ENCODE data around the gene HOXC10.

HOXC10 gene

DNA sequence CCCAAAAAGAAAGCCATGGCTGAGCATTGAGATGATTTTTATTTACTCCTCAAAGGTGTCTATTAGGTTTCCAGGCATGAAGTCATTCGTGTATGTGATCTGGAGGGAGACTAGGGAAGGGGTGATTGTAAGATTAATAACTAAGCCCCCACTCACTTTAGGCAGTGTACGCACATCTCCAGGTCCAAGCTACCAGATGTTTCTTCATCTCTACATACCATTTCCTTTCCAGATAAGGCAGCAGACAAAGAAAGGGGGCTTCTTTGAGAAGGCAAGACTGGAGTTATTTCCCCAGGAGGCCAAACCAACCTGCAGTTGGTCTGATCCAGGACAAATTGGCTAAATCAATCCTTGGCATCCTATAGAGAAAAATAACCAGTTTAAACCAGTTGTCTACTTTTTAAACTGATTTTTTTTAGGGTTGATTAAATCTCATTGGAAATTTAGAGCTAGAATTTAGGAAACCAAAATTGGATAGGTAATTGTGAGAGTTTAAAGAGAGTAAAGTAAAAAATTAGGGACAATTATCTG lies 42.4 kb upstream of the HOXC10 start:
- Histone ChIP-seq H3K9me3 (ENCODE audit: control insufficient read depth in 1 of 2, low read length in 2 of 2) (no peaks in the 10 kb centered on the region), H3K36me3 (ENCODE audit: control insufficient read depth in 1 of 2, insufficient read depth in 2 of 2, low read length in 2 of 2) (no peaks in the 10 kb centered on the region), H3K27me3 (ENCODE audit: low read depth, low read length) (peaks cover 73% of the 10 kb centered on the region), H3K27ac (ENCODE audit: low read length) (no peak overlapping the region), H3K4me3 (ENCODE audit: low read depth in 1 of 2, low read length in 2 of 2) (no peak overlapping the region), H3K4me1 (ENCODE audit: control insufficient read depth in 1 of 2, insufficient read depth in 2 of 2, low read length in 2 of 2) (peaks cover 0 to 18% of the 10 kb centered on the region in 2 donors)

DNA sequence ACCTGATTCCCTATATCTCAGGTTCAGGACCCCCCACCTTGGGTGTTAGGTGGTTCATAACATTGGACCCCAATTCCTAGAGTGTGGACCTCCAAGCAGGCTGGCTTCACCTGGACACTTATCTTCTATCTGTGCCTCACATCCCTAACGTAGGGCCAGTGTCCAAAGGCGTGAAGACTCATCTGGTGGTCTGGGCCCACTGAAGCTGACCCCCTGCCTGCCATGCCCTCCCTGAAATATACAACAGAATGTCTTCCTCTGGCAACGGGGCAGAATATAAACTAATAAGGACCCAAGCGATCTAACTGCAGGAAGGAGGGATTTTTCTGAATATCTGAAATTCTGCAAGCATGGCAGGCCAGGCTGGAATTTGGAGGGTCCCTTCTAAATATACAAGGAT lies 40.7 kb upstream of the HOXC10 start:
- Histone ChIP-seq H3K9me3 (ENCODE audit: control insufficient read depth in 1 of 2, low read length in 2 of 2) (no peaks in the 10 kb centered on the region), H3K4me3 (ENCODE audit: low read depth in 1 of 2, low read length in 2 of 2) (no peak overlapping the region), H3K36me3 (ENCODE audit: control insufficient read depth in 1 of 2, insufficient read depth in 2 of 2, low read length in 2 of 2) (no peaks in the 10 kb centered on the region), H3K4me1 (ENCODE audit: control insufficient read depth in 1 of 2, insufficient read depth in 2 of 2, low read length in 2 of 2) (peaks cover 0 to 7% of the 10 kb centered on the region in 2 donors), H3K27me3 (ENCODE audit: low read depth, low read length) (peaks cover 73% of the 10 kb centered on the region), H3K27ac (ENCODE audit: low read length) (no peak overlapping the region)

DNA sequence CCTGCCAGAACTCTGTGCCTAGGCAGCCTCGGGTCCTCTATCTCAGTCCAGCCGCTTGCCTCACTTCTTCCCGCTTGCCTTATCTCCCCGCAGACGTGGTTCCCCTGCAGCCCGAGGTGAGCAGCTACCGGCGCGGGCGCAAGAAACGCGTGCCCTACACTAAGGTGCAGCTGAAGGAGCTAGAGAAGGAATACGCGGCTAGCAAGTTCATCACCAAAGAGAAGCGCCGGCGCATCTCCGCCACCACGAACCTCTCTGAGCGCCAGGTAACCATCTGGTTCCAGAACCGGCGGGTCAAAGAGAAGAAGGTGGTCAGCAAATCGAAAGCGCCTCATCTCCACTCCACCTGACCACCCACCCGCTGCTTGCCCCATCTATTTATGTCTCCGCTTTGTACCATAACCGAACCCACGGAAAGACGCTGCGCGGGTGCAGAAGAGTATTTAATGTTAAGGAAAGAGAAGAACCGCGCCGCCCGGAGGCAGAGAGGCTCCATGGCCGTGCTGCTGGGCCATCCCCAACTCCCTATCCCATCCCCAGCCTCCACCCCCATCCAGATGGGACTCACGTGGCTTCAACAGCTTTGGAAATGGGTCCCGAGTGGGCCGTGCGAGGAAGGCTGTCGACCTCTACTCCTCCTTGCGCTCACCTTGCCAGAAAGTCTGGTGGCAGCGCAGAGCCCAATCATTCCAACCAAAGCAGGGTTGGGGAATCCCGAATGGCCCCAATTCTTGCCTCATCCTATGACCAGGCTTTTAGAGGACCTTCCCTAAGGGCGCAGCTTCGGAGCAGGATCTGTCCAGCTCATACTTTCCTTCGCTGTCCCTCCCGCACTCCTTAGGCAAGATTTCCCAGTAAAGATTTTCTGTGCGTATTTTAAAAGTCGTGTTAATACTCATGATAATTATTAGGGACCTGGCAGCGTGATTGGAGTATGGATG lies 39.8 kb upstream of the HOXC10 start:
- H3K27me3 ChIP-seq (ENCODE audit: low read depth, low read length) = peaks cover 76% of the 10 kb centered on the region
- H3K9me3 ChIP-seq (ENCODE audit: control insufficient read depth in 1 of 2, low read length in 2 of 2) = no peaks in the 10 kb centered on the region
- H3K36me3 ChIP-seq (ENCODE audit: control insufficient read depth in 1 of 2, insufficient read depth in 2 of 2, low read length in 2 of 2) = no peaks in the 10 kb centered on the region
- no peak overlapping the region for H3K27ac ChIP-seq (ENCODE audit: low read length)
- H3K4me1 ChIP-seq (ENCODE audit: control insufficient read depth in 1 of 2, insufficient read depth in 2 of 2, low read length in 2 of 2) = peaks cover 0 to 5% of the 10 kb centered on the region in 2 donors
- no peak overlapping the region for H3K4me3 ChIP-seq (ENCODE audit: low read depth in 1 of 2, low read length in 2 of 2)

DNA sequence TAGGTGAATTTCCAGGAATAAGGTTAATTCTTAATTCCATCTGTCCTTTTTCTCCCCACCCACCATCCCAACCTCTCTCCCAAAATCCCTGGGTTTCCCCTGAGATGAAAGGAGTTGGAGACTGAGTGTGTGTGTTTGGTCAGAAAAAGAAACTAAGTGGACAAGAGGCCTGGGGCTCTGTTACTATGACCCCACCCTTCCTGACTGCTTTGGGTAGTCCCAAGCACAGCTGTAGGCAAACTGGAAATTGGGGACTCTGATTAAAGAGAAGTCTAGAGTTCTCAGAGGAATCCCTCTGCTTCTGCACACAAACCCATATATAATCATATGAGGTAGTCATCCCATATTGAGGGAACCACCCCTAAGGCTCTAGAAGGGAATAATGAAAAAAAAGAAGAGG lies 37.2 kb upstream of the HOXC10 start:
- H3K27ac ChIP-seq (ENCODE audit: low read length) = no peak overlapping the region
- peaks cover 86% of the 10 kb centered on the region for H3K27me3 ChIP-seq (ENCODE audit: low read depth, low read length)
- H3K36me3 ChIP-seq (ENCODE audit: control insufficient read depth in 1 of 2, insufficient read depth in 2 of 2, low read length in 2 of 2) = no peaks in the 10 kb centered on the region
- H3K9me3 ChIP-seq (ENCODE audit: control insufficient read depth in 1 of 2, low read length in 2 of 2) = no peaks in the 10 kb centered on the region
- peaks cover 0 to 18% of the 10 kb centered on the region in 2 donors for H3K4me1 ChIP-seq (ENCODE audit: control insufficient read depth in 1 of 2, insufficient read depth in 2 of 2, low read length in 2 of 2)
- no peak overlapping the region for H3K4me3 ChIP-seq (ENCODE audit: low read depth in 1 of 2, low read length in 2 of 2)

DNA sequence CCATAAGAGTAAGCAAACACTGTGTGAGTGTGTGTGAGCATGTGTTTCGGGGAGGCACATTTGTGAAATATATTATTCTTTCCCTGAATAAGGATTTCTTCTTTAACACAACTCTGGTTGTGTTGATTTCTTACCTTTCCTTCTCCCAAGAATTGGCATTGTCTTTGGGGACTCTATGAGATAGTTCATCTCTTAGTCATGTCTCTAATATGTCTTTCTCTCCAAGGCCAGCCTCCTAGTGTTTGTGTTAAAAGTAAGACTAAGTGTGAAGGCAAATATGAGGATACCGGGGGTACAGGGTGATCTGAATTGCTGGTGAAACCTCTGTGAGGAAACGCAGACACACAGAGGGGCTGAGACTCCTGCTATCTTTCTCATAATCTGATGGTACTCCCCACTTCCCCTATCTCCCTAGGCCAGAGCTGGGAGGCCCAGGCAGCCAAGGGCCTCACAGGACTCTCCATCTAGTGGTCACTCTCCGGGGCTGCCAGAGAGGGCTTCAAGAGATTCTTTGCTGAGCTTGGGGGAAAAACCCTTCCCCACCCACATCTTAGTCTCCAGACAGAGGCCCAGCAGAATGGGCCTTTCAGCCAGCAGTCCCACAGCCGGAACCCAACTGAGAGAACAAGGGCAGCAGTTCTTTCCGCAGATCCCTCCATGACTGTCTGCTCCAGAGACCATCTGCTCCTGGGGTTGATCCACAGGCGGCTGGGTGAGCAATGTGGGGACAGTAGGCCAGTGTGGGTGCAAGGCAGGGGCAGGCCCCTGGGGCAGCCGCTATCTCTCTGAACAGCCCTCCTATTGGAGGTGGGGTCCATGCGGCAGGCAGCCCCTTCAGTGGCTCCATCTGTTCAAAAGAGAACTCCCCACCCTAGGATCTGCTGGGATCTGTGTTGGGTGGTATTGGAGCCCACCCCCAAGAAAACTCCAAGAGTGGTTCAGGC lies 36.0 kb upstream of the HOXC10 start:
- H3K9me3 ChIP-seq (ENCODE audit: control insufficient read depth in 1 of 2, low read length in 2 of 2) = peaks cover 0 to 3% of the 10 kb centered on the region in 2 donors
- H3K4me3 ChIP-seq (ENCODE audit: low read depth in 1 of 2, low read length in 2 of 2) = no peak overlapping the region
- no peak overlapping the region for H3K27ac ChIP-seq (ENCODE audit: low read length)
- H3K4me1 ChIP-seq (ENCODE audit: control insufficient read depth in 1 of 2, insufficient read depth in 2 of 2, low read length in 2 of 2) = peaks cover 0 to 18% of the 10 kb centered on the region in 2 donors
- no peaks in the 10 kb centered on the region for H3K36me3 ChIP-seq (ENCODE audit: control insufficient read depth in 1 of 2, insufficient read depth in 2 of 2, low read length in 2 of 2)
- peaks cover 91% of the 10 kb centered on the region for H3K27me3 ChIP-seq (ENCODE audit: low read depth, low read length)

DNA sequence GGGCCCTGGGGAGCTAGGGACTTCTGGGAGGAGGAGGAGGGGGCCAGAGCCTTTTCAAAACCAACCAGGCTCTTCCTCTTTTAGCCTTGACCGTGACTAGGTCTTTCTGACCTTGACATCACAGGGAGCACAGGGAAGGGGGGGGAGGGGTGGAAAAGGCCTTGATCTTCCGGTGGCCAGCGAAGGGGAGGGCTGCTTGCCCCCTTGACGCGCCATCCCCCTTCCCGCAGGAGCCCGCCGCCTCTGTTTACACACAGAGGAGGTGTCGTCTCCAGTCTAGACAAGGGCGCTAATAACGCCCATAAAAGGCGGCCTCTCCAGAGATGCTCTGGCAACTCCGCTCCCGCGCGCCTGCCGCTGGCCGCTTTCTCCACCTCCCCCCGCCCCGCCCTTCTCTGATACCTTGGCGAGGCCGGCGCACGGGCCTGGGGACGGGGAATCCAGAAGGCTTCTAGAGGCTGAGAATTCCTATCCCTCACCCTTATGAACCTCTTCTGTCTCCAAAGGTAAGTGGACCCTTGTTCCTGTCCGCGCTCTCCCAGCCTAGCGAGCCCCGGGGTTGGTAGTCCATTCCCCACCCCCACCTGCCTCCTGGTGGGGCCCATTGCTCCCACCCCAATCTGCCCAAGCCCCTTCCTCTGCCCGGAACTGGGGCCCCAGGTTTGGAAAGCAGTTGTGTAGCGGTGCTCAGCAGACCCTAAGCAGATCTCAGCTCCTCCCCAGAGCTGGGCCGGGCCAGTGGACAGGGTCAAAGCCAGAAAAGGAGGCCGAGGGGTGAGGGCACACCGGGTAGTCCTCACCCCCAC lies 35.1 kb upstream of the HOXC10 start:
- H3K4me3 ChIP-seq (ENCODE audit: low read depth in 1 of 2, low read length in 2 of 2) = no peak overlapping the region
- no peaks in the 10 kb centered on the region for H3K36me3 ChIP-seq (ENCODE audit: control insufficient read depth in 1 of 2, insufficient read depth in 2 of 2, low read length in 2 of 2)
- peaks cover 0 to 5% of the 10 kb centered on the region in 2 donors for H3K9me3 ChIP-seq (ENCODE audit: control insufficient read depth in 1 of 2, low read length in 2 of 2)
- H3K27me3 ChIP-seq (ENCODE audit: low read depth, low read length) = peaks cover 91% of the 10 kb centered on the region
- H3K27ac ChIP-seq (ENCODE audit: low read length) = no peak overlapping the region
- H3K4me1 ChIP-seq (ENCODE audit: control insufficient read depth in 1 of 2, insufficient read depth in 2 of 2, low read length in 2 of 2) = peaks cover 0 to 22% of the 10 kb centered on the region in 2 donors

DNA sequence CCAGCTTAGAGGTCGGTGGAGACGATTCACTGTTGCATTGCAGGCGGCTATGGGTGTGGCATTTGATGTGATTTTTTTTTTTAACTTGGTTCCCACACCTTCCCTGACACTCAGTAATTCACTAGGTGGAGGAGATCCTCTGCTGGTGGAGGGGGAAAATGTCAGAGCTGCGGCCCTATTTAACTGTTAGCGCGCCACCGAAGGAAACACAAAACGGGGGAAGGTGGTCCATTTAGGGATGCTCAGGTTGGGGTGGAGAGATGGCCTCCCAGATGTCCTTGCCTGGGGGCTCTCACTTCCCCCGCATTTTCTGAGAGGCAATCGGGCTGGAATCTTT lies 34.5 kb upstream of the HOXC10 start:
- Histone ChIP-seq H3K4me3 (ENCODE audit: low read depth in 1 of 2, low read length in 2 of 2) (no peak overlapping the region), H3K9me3 (ENCODE audit: control insufficient read depth in 1 of 2, low read length in 2 of 2) (peaks cover 0 to 5% of the 10 kb centered on the region in 2 donors), H3K4me1 (ENCODE audit: control insufficient read depth in 1 of 2, insufficient read depth in 2 of 2, low read length in 2 of 2) (peaks cover 0 to 21% of the 10 kb centered on the region in 2 donors), H3K36me3 (ENCODE audit: control insufficient read depth in 1 of 2, insufficient read depth in 2 of 2, low read length in 2 of 2) (no peaks in the 10 kb centered on the region), H3K27me3 (ENCODE audit: low read depth, low read length) (peaks cover 90% of the 10 kb centered on the region), H3K27ac (ENCODE audit: low read length) (no peak overlapping the region)

DNA sequence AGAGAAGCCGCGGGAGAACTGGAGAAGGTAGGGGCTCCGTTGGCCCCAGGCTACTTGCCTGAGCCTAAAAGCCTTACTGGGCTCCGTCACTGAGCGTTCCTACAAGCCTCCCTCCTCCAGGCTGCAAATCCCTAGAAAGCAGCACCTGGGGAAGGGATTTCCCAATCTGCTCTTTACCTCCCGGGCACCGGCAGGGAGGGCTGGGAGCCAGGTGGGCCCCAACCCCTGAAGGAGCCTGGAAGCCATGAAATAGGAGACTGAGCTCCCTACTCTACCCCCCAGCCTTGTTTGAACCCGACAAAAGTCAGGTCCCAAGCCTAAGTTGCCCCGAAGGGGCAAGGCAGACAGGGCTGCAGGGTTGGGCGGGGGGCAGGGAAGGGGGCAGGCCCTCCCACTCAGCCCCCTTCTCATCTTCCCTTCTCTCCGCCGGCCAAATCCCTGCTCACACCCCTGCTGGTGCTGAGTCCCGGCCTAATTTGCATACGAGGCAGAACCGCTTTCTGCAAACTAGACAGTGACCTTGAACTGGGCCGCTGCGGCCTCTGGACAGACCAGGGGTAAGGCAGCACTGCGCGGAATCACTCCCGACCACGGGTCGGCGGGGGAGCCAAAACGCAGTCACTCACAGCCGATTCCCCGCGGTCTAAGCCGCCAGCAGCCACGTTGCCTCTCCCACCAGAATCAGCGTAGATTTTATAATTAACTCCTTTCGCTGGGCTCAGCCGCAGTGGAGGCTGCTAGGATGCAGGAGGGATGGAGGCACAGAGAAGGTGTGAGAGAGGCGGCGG lies 34.0 kb upstream of the HOXC10 start:
- H3K27ac ChIP-seq (ENCODE audit: low read length) = no peak overlapping the region
- H3K4me3 ChIP-seq (ENCODE audit: low read depth in 1 of 2, low read length in 2 of 2) = no peak overlapping the region
- H3K27me3 ChIP-seq (ENCODE audit: low read depth, low read length) = peaks cover 90% of the 10 kb centered on the region
- H3K4me1 ChIP-seq (ENCODE audit: control insufficient read depth in 1 of 2, insufficient read depth in 2 of 2, low read length in 2 of 2) = peaks cover 0 to 21% of the 10 kb centered on the region in 2 donors
- H3K9me3 ChIP-seq (ENCODE audit: control insufficient read depth in 1 of 2, low read length in 2 of 2) = peaks cover 0 to 5% of the 10 kb centered on the region in 2 donors
- H3K36me3 ChIP-seq (ENCODE audit: control insufficient read depth in 1 of 2, insufficient read depth in 2 of 2, low read length in 2 of 2) = no peaks in the 10 kb centered on the region

DNA sequence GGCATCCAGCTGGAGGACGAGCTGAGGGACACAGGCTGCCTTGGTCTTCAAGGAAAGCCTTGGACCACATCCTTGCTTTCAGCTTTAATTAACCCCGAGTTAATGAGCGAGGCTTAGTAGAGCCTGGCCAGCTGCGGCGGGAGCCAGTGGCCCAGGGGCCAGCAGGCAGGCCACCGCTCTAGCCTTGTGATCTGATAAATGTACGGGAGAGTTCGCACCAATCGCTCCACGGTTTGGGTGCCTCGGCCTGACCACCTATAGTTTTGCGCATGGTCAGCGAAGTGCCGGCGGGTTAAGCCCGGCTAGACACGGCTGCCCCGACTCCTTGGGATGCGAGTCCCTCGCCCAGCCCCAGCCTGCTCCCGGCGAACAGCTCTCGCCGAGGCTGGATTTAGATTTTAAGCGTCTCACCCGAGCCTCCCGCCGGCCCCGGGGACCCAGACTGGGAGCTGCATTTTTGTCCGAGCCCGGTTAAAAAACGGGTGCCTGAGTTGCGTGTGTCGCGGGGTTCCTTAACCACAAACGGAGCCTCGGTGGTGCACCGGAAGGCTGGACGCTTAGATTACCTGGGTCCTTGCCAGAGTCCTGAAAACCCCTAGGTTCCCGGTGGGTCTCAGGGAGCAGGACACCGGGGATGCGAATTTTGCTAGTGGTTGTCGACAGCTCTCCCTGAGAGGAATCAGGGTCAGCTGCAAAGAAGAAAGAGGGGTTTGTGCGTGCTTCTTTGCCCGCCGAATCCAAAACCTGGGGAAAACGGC lies 33.2 kb upstream of the HOXC10 start:
- Histone ChIP-seq H3K9me3 (ENCODE audit: control insufficient read depth in 1 of 2, low read length in 2 of 2) (peaks cover 0 to 5% of the 10 kb centered on the region in 2 donors), H3K36me3 (ENCODE audit: control insufficient read depth in 1 of 2, insufficient read depth in 2 of 2, low read length in 2 of 2) (no peaks in the 10 kb centered on the region), H3K4me3 (ENCODE audit: low read depth in 1 of 2, low read length in 2 of 2) (no peak overlapping the region), H3K27ac (ENCODE audit: low read length) (no peak overlapping the region), H3K27me3 (ENCODE audit: low read depth, low read length) (peaks cover 90% of the 10 kb centered on the region), H3K4me1 (ENCODE audit: control insufficient read depth in 1 of 2, insufficient read depth in 2 of 2, low read length in 2 of 2) (peaks cover 0 to 21% of the 10 kb centered on the region in 2 donors)
